GM19239 (cell line): ENCODE results near the gene ZNRF4.
"Not testable (repeated sequence)": the region's sequence is repeated elsewhere in the genome, so short reads cannot be mapped to it uniquely, and the experiment has no call there.

Experiments used
- DNase-seq: peaks from one replicate; pipeline ENCODE4 v3.0.0; 2011; ENCODE audit warnings: low spot score; ENCODE audit not compliant: insufficient read length
- FAIRE-seq: peaks from 2 replicates; lab custom pipeline; 2011; peaks lifted over from hg19 to GRCh38; lab: Jason Lieb, UNC

Gene ZNRF4

DNA sequence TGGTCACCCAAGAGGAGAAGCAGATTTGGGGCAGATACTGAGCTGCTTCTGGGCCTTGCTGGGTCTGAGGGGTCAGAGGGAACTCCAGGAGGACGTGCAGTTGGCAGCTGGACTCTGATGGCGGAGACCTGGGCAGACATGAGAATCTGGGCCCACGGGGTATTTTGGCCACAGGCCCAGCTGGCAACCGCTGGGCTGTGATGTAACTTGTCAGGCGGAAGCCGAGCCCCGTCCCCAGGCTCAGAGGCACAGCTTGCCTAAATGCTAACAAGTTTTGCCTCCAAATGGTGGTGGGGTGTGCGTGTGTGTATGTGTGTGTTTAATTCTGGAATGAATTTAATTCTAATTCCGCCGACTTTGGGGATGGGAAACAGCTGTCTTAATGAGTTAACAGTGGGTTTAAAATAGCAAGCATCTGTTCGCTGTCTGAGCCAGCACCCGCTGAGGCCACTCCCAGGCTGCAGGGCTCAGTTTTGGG lies 11.6 kb downstream of the ZNRF4 start:
- no peak for FAIRE-seq

GRCh38 chr19:5470264-5470671 lies 15.1 kb downstream of the ZNRF4 start:
- FAIRE-seq (no peak), DNase-seq (no peak)

More for the DNA sequence above, 11.6 kb downstream of the ZNRF4 start:
- DNase-seq, result no peak

DNA sequence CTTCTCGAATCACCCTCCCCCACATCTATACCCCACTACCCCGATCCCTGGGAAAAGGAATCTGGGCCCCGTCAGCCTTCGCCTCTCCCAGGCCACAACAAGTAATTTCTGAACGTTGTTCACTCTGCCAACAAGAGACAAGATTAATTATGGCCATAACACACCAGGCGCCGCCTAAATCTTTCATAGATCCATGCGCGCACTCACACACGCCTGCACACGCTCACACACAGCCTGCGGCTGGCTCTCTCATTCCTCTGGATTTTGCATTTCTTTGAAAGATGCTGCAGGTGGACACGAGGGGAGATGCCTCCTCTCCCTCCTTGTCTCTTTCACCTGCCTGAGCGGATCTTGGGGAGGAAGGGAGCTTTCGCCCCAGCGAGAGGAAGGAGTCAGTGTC lies 17.1 kb downstream of the ZNRF4 start:
- no peak for FAIRE-seq
- DNase-seq, result no peak

DNA sequence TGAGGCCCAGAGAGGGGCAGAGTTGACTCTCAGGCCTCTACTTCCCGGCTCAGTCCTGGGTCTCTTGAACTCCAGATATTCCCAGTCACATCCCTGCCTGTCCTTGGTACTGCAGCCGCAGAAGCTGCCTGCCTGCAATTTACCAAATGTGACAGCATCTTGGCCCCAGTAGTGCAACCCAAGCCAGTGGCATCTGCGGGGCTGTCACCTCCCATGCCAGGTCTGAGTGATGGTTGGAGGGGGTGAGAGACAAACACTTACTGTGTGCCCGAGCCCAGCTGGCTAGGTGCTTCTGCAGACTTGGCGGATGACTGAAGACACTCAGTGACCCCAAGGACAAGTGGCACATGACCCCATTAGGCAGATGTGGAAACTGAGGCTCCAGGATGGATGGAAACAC lies 18.4 kb downstream of the ZNRF4 start:
- FAIRE-seq (no peak), DNase-seq (no peak)

- FAIRE-seq (no peak), DNase-seq (no peak)
These were observed 22.4 kb downstream of the ZNRF4 start for GRCh38 chr19:5477451-5478215.

GRCh38 chr19:5478241-5478924 lies 23.2 kb downstream of the ZNRF4 start:
- FAIRE-seq, result no peak
- no peak for DNase-seq

DNA sequence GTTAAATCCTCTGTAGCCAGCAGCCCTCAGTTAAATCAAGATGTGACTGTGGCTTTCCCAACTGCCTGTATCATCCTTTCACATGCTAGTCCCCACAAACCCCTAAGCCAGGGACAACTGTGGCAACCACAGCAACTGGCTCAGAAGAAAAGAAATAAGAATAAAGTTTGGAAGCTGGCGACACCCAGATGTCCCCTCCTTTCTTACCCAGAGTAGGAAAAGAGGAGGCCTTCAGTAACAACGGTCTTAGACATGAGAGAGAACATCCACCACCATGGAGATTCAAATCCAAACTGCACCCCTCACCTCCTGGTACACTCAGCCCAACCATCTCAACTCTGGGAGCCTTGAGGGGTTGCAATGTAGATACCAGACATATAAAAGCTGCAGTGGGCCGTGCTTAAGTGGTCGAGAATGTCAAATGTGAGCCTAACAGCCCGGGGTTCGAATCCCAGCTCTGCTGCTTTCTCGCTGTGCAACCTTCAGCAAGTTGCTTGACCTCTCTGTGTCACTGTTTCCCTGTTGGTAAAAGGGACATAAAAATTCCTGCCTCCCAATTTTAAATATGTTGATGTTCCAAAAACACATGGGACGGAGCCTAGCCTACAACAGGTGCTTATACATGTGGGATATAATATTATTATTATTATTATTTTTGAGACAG lies 23.8 kb downstream of the ZNRF4 start:
- FAIRE-seq (no peak), DNase-seq (no peak)

DNA sequence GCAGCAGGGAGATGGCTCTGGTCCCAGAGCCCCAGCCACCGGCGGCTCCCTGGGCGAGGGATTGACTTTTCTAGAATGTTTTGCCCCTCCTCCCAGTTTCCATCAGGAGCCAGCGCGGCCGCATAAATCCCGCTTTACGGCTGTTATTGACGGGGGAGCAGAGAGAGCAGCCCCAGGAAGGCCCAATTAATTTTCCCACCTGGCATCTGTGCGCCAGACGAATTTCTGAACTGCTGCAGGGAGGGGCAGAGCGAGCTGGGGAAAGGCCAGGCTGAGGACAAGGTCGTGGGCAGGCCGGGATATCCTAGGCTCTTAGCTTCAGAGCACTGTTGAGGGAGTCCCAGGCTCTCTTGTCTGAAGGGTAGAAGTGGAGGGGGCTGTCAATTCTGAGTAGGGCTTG lies 24.7 kb downstream of the ZNRF4 start:
- DNase-seq (no peak), FAIRE-seq (no peak)

- FAIRE-seq (peak; percentile 4), DNase-seq (peak; percentile 46)
These were observed 25.2 kb downstream of the ZNRF4 start for GRCh38 chr19:5480427-5480836.

DNA sequence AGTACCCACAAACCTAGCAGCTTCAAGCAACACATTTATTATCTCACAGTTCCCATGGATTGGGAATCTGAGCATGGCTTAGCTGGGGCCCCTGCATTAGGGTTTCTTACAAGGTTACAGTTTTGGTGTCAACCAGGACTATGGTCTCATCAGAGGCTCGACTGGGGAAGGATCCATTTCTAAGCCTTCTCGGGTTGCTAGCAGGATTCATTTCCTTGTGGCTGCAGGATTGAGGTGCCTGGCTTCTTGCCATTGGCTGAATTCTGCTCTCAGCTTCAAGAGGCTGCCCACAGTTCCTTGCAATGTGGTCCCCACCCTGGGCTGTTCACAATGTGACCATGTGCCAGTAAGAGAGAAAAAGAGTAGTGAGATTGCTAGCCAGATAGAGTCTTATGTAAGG lies 26.7 kb downstream of the ZNRF4 start:
- FAIRE-seq (no peak), DNase-seq (no peak)

- FAIRE-seq (no peak), DNase-seq (no peak)
These were observed 29.4 kb downstream of the ZNRF4 start for GRCh38 chr19:5484398-5485285.

- no peak for FAIRE-seq
These were observed 30.0 kb downstream of the ZNRF4 start for GRCh38 chr19:5485286-5485636.

DNA sequence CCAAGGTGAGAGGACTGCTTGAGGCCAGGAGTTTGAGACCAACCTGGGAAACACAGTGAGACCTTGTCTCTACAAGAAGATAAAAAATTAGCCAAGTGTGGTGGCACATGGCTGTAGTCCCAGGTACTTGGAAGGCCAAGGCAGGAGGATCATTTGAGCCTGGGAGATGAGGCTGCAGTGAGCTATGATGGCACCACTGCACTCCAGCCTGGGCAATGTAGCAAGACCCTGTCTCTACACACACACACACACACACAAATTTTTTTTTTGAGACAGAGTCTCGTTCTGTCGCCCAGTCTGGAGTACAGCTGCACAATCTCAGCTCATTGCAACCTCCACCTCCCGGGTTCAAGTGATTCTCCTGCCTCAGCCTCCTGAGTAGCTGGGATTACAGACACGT lies 30.4 kb downstream of the ZNRF4 start:
- DNase-seq, FAIRE-seq: not testable (repeated sequence)

More at GRCh38 chr19:5485286-5485636, 30.0 kb downstream of the ZNRF4 start:
- no peak for DNase-seq

DNA sequence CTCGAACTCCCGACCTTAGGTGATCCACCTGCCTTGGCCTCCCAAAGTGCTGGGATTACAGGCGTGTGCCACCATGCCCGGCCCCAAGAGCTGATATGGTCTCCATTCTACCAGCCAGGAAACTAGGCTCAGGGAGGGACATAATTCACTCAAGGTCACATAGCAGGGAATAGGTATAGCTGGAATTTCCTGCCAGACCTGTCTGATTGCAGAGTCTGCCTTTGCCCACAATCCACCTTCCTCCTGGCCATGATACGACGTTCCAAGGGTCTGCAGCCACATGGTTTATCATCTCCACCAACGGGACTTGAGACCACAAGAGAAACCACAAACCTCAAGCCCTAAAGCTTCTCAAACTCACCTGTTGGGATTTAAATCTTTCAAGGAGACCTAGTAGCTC lies 32.0 kb downstream of the ZNRF4 start:
- no peak for FAIRE-seq
- no peak for DNase-seq

DNA sequence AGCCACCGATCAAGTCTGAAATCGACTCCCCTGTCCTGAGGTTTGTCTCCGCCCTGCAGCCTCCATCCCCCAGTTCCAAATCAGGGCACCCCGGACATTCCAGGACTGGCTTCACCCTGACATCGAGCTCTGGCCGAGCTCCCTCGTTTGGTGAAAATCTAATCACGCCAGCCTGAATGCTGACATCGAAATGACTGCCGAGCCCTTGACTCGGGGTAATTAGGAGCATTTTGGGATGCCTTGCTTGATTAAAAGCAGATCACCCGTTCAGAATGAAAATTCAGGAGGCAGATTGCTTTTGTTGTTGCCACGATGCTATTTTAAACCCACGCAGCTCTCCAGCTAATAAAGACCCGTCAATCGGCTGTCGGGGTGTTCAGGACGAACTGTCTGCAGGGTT lies 34.3 kb downstream of the ZNRF4 start:
- FAIRE-seq (no peak), DNase-seq (no peak)

DNA sequence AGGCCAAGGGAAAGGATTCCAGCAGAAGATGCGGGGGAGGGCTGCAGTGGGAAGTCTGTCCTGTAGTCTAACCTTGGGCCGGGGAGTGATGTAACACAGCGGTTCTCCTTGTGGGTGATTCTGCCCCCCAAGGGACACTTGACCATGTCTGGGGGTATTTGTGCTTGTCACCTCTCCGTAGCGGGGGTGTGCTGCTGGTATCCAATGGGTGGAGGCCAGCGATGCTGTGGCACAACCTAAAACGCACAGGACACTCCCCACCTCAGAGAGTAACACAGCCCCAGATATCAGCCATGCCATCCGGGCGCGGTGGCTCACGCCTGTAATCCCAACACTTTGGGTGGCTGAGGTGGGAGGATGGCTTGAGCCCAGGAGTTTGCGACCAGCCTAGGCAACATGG lies 36.3 kb downstream of the ZNRF4 start:
- DNase-seq (no peak), FAIRE-seq (no peak)

GRCh38 chr19:5492281-5492634 lies 37.0 kb downstream of the ZNRF4 start:
- DNase-seq, result no peak
- FAIRE-seq, result no peak

GRCh38 chr19:5492635-5493409 lies 37.6 kb downstream of the ZNRF4 start:
- FAIRE-seq (no peak), DNase-seq (no peak)

- DNase-seq (no peak), FAIRE-seq (no peak)
These were observed 39.6 kb downstream of the ZNRF4 start for GRCh38 chr19:5494773-5495172.

GRCh38 chr19:5495792-5496191 lies 40.6 kb downstream of the ZNRF4 start:
- DNase-seq (no peak), FAIRE-seq (no peak)
